Measurements from ENCODE around the gene GRIA1. TPM values are rescaled to one million over a fixed set of nuclear protein-coding genes. Genes with fewer than 3 reads are reported as not detected.

The GRIA1 gene
- total RNA-seq, 1 donor from 2014 or later, result not detected

DNA sequence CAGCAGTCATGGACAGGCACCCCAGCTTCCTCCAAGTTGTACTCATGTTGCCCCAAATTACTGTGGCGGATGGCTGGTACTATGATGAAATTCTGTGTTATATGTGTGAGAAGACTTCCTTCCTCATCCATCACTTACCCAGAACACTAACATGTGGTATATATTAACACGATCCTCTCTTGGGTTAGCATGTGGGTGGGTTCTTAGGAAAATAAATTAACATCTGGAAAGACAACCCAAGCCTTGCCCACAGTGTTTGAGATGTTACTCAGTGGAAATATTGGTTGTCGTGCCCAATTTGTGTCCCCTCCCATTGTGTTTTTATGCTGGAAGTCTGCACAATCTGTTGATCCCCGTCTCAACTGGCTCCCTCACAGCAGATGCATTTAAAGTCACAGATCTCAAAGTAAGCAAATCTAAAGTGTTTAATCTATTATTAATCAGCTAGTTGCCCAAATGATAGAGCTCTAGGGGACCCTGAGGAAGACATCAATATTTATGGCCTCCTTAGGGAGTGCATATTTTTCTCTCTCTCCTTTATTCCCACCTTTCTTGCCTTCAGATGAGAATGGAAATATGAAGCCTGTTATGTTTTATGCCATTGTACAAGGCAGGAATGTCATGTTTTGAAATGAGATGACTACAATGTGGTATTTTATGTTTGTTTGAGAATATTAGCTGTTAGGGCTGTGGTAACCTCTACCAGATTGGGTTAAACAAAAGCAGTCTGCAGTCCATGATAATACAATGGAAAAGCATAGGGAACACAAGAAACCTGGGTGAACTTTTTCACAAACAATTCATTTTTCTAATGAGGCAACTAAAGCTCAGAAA is 93.9 kb downstream of the GRIA1 start:
- H3K4me1 Mint-ChIP-seq, result no peaks in the 10 kb centered on the region
- H3K4me3 Mint-ChIP-seq, result no peak overlapping the region
- H3K36me3 Mint-ChIP-seq (ENCODE audit: low read depth), result no peaks in the 10 kb centered on the region
- intact Hi-C loops (cut with micrococcal nuclease), result no loop called here
- no peak for DNase-seq
- no peaks in the 10 kb centered on the region for H3K27me3 Mint-ChIP-seq
- H3K9me3 Mint-ChIP-seq, result no peaks in the 10 kb centered on the region
- no peak overlapping the region for H3K27ac Mint-ChIP-seq

DNA sequence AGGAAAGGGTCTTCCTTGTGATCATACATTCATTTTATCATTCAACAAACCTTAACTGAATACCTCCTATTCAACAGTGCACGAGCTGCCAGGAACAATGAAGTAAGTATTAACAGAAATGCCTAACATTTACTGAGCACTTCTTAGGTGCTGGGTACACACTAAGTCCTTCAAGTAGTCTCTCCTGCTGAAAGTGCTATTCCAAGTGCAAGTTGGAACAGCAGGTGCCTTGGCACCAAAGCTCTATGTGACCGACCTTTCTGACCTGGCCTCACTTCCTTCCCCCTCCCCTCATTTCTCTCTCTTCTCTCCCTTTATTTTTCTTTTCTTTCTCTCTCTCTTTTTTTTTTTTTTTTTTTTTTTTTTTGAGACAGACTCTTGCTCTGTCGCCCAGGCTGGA is 94.5 kb downstream of the GRIA1 start:
- H3K27ac Mint-ChIP-seq, result no peak overlapping the region
- intact Hi-C loops (cut with micrococcal nuclease), result no loop called here
- no peak for DNase-seq
- H3K4me3 Mint-ChIP-seq, result no peak overlapping the region
- no peaks in the 10 kb centered on the region for H3K4me1 Mint-ChIP-seq
- H3K36me3 Mint-ChIP-seq (ENCODE audit: low read depth), result no peaks in the 10 kb centered on the region
- H3K9me3 Mint-ChIP-seq, result no peaks in the 10 kb centered on the region
- H3K27me3 Mint-ChIP-seq, result no peaks in the 10 kb centered on the region

DNA sequence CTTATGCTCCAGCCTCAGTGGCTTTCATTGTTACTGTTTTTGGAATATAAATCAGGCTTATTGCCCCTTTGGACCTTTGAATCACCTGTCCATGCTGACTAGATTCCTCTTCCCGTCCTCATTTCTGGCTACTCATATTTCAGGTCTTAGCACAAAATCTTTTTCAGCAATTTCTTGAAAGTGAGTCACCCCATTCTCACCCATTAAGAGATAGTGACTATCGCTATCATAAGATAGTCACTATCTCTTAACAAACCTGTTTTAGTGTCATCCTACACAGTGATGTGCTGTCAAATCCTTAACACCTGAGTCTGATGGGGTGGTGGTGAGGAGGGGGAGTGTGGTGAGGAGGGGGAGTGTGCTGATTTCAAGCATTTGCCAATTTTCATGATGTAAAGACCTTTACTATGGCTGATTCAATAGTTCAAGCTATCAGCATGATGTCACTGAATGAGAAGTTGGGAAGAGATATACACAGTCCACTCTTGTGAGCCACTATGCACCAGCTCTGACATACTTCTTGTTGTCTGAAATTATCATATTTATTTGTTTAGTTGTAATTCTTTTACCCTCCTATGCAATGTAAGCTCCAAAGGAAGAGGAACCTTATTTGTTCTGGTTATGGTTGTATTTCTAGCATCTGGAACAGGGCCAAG is 95.3 kb downstream of the GRIA1 start:
- no peak overlapping the region for H3K4me3 Mint-ChIP-seq
- H3K9me3 Mint-ChIP-seq, result no peaks in the 10 kb centered on the region
- intact Hi-C loops (cut with micrococcal nuclease), result no loop called here
- H3K27ac Mint-ChIP-seq, result no peak overlapping the region
- no peaks in the 10 kb centered on the region for H3K36me3 Mint-ChIP-seq (ENCODE audit: low read depth)
- no peaks in the 10 kb centered on the region for H3K27me3 Mint-ChIP-seq
- H3K4me1 Mint-ChIP-seq, result no peaks in the 10 kb centered on the region
- DNase-seq, result no peak

DNA sequence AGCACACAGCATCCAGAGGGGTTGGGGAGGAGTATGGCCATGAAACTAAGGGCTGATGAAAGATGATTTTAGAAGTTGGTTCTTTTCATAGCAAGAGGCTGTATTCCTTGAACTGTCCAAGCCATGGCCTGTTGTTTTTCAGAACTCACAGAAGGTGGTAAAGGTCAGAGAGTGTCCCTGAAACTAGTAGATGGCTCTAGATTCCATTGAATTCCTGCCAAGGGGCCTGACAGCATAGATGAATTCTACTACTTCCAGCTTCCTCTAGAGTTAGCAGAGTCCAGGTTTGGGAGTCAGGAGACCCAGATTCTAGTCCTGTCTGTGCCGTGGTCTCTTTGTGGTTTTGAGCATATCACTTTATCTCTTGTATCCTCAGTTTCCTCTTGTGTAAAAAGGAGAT is 101.6 kb downstream of the GRIA1 start:
- no peak overlapping the region for H3K27ac Mint-ChIP-seq
- H3K4me3 Mint-ChIP-seq, result no peak overlapping the region
- H3K4me1 Mint-ChIP-seq, result no peaks in the 10 kb centered on the region
- H3K36me3 Mint-ChIP-seq (ENCODE audit: low read depth), result no peaks in the 10 kb centered on the region
- no peaks in the 10 kb centered on the region for H3K9me3 Mint-ChIP-seq
- no peak for DNase-seq
- intact Hi-C loops (cut with micrococcal nuclease), result no loop called here
- no peaks in the 10 kb centered on the region for H3K27me3 Mint-ChIP-seq

DNA sequence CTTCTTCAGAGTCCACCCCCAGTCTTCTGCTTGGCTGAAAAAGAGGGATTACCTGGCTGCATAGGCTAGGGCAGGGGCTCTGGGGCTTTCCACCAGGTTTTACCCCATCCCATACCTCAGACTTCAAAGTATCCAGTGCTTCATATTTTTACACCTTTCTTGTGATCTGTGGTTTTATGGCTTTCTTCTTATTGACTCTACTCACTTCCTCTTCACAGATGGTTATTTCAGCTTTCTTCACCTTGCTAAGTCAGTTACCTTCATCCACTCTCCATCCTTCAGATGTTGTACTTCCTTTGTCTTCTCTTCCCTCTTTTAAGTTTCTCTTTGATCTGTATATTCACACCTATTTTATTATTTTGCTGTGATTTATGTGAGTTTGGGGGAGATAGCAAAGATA is 104.3 kb downstream of the GRIA1 start:
- Mint-ChIP-seq H3K4me3 (no peak overlapping the region), H3K27ac (no peak overlapping the region), H3K36me3 (ENCODE audit: low read depth) (no peaks in the 10 kb centered on the region), H3K27me3 (no peaks in the 10 kb centered on the region), H3K4me1 (no peaks in the 10 kb centered on the region), H3K9me3 (no peaks in the 10 kb centered on the region)
- intact Hi-C loops (cut with micrococcal nuclease), result no loop called here
- DNase-seq, result no peak

DNA sequence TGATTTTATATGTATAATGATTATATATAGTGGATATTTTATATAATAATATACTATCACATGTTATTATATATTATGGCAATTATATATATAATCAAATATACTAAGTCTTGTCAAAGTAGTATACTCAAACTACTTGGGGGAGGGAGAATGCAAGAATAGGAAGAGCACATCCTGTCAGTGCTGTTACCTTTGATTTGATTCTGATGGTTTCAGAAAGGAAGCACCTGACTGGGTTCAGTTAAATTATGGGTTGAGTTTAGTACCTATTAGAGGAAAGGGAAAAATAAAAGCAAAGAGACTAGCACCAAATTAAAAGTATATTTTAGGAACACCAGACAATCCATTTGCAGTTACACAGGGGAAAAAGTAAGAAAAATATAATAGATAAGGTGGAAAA is 107.6 kb downstream of the GRIA1 start:
- H3K4me1 Mint-ChIP-seq, result no peaks in the 10 kb centered on the region
- no peak for DNase-seq
- no peaks in the 10 kb centered on the region for H3K27me3 Mint-ChIP-seq
- intact Hi-C loops (cut with micrococcal nuclease), result no loop called here
- H3K36me3 Mint-ChIP-seq (ENCODE audit: low read depth), result no peaks in the 10 kb centered on the region
- H3K9me3 Mint-ChIP-seq, result no peaks in the 10 kb centered on the region
- H3K27ac Mint-ChIP-seq, result no peak overlapping the region
- no peak overlapping the region for H3K4me3 Mint-ChIP-seq

DNA sequence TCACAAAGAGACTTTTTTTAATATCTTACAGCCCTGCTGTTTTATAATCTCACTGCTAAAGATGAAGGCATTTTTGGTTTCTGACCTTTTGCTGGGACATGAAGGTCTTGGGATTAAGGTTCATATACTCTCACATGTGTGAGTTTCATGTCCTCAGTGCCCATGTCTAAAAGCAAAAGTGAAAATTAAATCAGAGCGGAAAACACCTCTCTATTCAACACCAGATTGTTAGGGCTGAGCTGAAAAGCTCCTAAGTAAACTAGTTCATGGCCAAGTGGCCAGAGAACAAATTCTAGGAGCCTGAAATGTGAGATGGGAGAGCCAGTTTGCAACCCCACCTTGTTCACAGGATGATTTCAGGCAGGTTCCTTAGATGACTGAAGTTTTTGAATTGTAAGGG is 110.9 kb downstream of the GRIA1 start:
- H3K27ac Mint-ChIP-seq, result no peak overlapping the region
- intact Hi-C loops (cut with micrococcal nuclease), result no loop called here
- DNase-seq, result no peak
- H3K9me3 Mint-ChIP-seq, result no peaks in the 10 kb centered on the region
- no peak overlapping the region for H3K4me3 Mint-ChIP-seq
- no peaks in the 10 kb centered on the region for H3K4me1 Mint-ChIP-seq
- no peaks in the 10 kb centered on the region for H3K27me3 Mint-ChIP-seq
- no peaks in the 10 kb centered on the region for H3K36me3 Mint-ChIP-seq (ENCODE audit: low read depth)

DNA sequence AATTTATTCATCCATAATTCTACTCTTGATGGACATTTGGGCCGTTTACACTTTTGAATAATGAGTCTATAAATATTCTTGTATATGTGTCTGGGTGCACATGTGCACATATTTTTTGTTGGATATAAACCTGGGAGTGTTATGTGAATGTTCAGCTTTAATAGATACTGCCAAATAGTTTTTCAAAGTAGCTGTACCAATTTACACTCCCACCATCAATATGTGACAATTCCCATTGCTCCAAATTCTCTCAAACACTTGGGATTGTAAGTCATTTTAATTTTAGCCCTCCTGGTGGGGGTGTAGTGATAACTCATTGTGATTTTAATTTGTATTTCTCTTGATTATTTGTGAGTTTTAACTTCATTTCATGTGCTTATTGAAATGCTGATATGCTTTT is 114.9 kb downstream of the GRIA1 start:
- intact Hi-C loops (cut with micrococcal nuclease), result no loop called here
- H3K36me3 Mint-ChIP-seq (ENCODE audit: low read depth), result no peaks in the 10 kb centered on the region

DNA sequence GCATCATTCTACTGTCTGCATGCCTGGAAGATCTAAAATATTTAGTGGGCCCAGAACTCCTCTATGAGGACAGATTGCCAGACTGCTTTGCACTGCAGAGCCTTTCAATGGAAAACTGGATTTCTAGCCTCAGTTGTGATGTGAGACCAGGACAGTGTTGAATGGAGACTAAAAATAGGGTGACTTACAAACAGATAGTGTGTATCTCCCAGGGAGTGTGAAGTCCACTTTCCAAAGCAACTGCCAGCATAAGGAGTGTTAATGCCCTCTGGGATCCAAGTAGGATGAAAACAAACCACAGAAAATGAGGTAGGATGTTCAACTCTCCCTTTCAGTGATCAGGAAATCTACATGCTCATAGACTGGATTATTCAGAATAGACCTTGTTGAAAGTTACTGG is 119.5 kb downstream of the GRIA1 start:
- no peaks in the 10 kb centered on the region for H3K27me3 Mint-ChIP-seq
- H3K36me3 Mint-ChIP-seq (ENCODE audit: low read depth), result no peaks in the 10 kb centered on the region
- no peak overlapping the region for H3K4me3 Mint-ChIP-seq
- no peak for DNase-seq
- H3K4me1 Mint-ChIP-seq, result no peaks in the 10 kb centered on the region
- intact Hi-C loops (cut with micrococcal nuclease), result no loop called here
- H3K27ac Mint-ChIP-seq, result no peak overlapping the region
- H3K9me3 Mint-ChIP-seq, result no peaks in the 10 kb centered on the region

More for the DNA sequence above, 114.9 kb downstream of the GRIA1 start:
- H3K27me3 Mint-ChIP-seq, result no peaks in the 10 kb centered on the region
- H3K9me3 Mint-ChIP-seq, result no peaks in the 10 kb centered on the region
- no peaks in the 10 kb centered on the region for H3K4me1 Mint-ChIP-seq
- no peak for DNase-seq
- H3K4me3 Mint-ChIP-seq, result no peak overlapping the region
- H3K27ac Mint-ChIP-seq, result no peak overlapping the region

DNA sequence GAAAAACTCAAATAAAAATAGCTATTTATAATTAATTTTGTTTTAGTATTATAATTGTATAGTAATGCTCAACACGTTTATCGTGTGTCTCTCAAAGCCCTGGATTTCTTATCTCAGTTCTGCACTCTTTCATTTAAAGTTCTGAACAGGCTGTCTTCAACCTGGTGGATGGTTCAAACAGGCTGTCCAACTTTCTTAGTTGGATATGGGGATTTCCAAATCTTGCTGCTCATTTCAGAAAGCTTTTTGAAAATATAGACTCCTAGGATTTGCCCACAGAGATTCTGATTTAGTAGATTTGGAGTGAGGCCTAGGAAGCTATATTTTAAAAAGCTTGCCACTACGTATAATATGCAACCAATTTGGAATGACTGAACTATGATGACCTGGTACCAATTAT is 120.3 kb downstream of the GRIA1 start:
- intact Hi-C loops (cut with micrococcal nuclease), result no loop called here
- DNase-seq, result no peak
- Mint-ChIP-seq H3K36me3 (ENCODE audit: low read depth) (no peaks in the 10 kb centered on the region), H3K9me3 (no peaks in the 10 kb centered on the region), H3K27me3 (no peaks in the 10 kb centered on the region), H3K4me3 (no peak overlapping the region), H3K4me1 (no peaks in the 10 kb centered on the region), H3K27ac (no peak overlapping the region)

DNA sequence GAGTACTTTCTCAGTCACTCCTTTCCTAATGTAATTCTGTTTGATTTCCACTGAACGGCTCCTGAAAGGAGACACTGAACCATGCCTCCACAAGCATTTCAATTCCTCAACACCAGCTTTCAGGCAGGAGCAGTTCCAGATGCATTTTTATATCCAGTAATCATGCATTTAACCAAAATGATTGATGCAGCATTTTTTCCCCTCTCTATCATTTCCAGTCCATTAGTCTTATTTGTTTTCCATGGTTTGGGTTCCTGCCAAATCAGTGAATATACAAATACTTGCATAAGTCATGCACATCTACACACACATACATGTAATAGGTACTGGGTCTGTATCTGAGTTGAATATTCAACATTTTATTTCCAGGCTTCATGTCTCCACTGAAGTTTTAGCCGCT is 122.7 kb downstream of the GRIA1 start:
- DNase-seq, result no peak
- Mint-ChIP-seq H3K27ac (no peak overlapping the region), H3K4me1 (no peaks in the 10 kb centered on the region), H3K36me3 (ENCODE audit: low read depth) (no peaks in the 10 kb centered on the region), H3K27me3 (no peaks in the 10 kb centered on the region), H3K9me3 (no peaks in the 10 kb centered on the region), H3K4me3 (no peak overlapping the region)
- intact Hi-C loops (cut with micrococcal nuclease), result no loop called here

DNA sequence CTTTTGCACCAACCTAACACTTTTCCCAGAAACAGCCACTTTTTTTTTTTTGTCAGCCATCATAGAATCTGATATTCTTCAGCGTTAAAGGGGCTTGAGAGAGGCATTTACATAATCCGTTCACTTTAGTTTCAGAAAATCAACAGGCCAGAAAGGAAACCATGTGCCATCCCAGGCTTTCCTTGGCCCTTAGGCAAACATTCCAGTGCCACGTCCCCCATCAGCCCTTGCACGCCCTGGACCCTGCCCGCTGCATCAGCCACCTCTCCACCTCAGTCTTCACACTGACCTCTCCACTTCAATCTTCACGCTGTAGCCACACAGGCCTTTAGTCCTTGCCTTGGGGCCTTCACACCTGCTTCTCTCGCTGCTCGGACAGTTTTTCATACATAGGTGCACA is 123.2 kb downstream of the GRIA1 start:
- no peak for DNase-seq
- Mint-ChIP-seq H3K4me1 (no peaks in the 10 kb centered on the region), H3K9me3 (no peaks in the 10 kb centered on the region), H3K27me3 (no peaks in the 10 kb centered on the region), H3K27ac (no peak overlapping the region), H3K4me3 (no peak overlapping the region), H3K36me3 (ENCODE audit: low read depth) (no peaks in the 10 kb centered on the region)
- intact Hi-C loops (cut with micrococcal nuclease), result no loop called here

DNA sequence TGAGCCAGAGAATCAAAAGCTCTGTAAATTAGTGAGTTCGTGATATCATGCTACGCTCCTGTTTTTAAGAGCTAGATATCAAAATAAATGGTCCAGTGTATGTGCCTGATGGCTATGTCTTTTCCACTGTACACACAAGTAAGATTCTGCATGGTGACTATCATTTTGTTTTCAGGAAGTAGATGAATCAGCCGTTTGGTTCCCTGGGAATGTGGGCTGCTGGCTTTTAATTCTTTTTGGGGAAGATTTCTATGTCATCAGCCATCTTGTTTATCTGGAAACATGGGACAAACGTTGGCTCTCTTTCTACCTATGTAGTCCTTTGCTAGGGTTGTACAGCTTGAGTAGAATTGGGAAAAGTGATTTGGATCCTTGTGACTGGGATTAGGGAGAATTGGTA is 126.7 kb downstream of the GRIA1 start:
- Mint-ChIP-seq H3K36me3 (ENCODE audit: low read depth) (no peaks in the 10 kb centered on the region), H3K27me3 (no peaks in the 10 kb centered on the region), H3K4me1 (no peaks in the 10 kb centered on the region), H3K4me3 (no peak overlapping the region), H3K27ac (no peak overlapping the region), H3K9me3 (no peaks in the 10 kb centered on the region)
- intact Hi-C loops (cut with micrococcal nuclease), result no loop called here
- DNase-seq, result no peak

DNA sequence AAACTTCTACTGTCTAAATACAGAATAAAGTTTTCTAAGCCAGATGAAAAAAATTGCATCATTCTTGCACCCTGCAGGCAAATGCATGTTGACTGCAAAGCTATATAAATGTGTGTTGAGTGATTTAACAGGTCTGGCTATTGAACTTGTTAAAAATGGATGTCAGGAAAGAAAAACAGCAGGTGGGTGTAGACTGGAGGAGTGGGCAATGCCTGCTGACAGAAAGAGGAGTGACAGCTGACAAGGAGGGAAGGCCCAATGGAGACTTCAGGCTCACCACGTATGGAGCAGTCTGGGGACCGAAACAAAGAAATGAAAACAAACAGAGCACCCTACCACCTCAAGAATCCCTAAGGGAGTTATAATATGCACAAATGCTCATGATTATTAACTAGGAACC is 127.8 kb downstream of the GRIA1 start:
- DNase-seq, result no peak
- Mint-ChIP-seq H3K9me3 (no peaks in the 10 kb centered on the region), H3K4me1 (no peaks in the 10 kb centered on the region), H3K27me3 (no peaks in the 10 kb centered on the region), H3K4me3 (no peak overlapping the region), H3K36me3 (ENCODE audit: low read depth) (no peaks in the 10 kb centered on the region), H3K27ac (no peak overlapping the region)
- intact Hi-C loops (cut with micrococcal nuclease), result no loop called here

DNA sequence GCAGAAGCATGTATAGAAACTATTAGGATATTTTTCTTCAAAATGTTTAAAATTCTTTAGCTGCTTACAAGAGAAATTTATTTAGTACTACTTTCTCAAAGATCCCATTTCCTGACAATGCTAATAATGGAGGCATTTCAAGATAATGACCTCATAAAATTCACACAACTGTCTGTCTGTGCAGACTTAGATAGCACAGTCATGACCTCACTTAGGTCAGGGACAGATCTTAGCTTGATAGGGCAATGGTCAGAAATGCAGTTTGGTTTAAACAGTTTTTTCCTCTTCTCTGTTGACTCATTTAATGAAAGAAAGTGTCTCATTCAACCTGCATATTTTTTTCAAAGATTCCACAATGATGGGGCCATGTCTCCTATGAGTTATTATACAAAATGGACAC is 128.4 kb downstream of the GRIA1 start:
- H3K9me3 Mint-ChIP-seq, result no peaks in the 10 kb centered on the region
- H3K27ac Mint-ChIP-seq, result no peak overlapping the region
- no peak overlapping the region for H3K4me3 Mint-ChIP-seq
- no peaks in the 10 kb centered on the region for H3K36me3 Mint-ChIP-seq (ENCODE audit: low read depth)
- no peak for DNase-seq
- intact Hi-C loops (cut with micrococcal nuclease), result no loop called here
- no peaks in the 10 kb centered on the region for H3K4me1 Mint-ChIP-seq
- H3K27me3 Mint-ChIP-seq, result no peaks in the 10 kb centered on the region

Measured in activated CD4-positive, alpha-beta T cell treated with anti-CD3 and anti-CD28 coated beads, Interleukin-2, amount 10 ng/mL, durations not matched to agents 24 days and 14 days (primary cell).